Calu3 (cell line): ENCODE data around the gene ATG16L1. TPM values are rescaled to one million over a fixed set of nuclear protein-coding genes. Genes with fewer than 3 reads are reported as not detected.

Experiments
- BruUV-seq: library from RNA; stranded (reverse); fragments of 400-500 nt; replicated peaks from 2 replicates; lab custom pipeline; 2021; lab: Mats Ljungman, UMichigan
- CTCF ChIA-PET: fragments of 300-600 bp; sonication (Branson Sonifier 250); formaldehyde crosslinking; loops from one replicate; lab custom pipeline; 2022; ENCODE audit warnings: antibody characterized with exemption; lab: Charles Lee
- DNase-seq: peaks from one replicate; pipeline ENCODE4 v3.0.0; 2022
- H3K27ac Mint-ChIP-seq: one replicate; pipeline ENCODE4 v1.8.0; 2022; ENCODE audit warnings: mixed read lengths; ENCODE audit not compliant: unreplicated experiment
- H3K27me3 Mint-ChIP-seq: one replicate; pipeline ENCODE4 v1.8.0; 2022; ENCODE audit warnings: mixed read lengths; ENCODE audit not compliant: unreplicated experiment
- H3K36me3 Mint-ChIP-seq: one replicate; pipeline ENCODE4 v1.8.0; 2022; ENCODE audit warnings: mild to moderate bottlenecking, moderate library complexity, mixed read lengths; ENCODE audit not compliant: insufficient read depth, unreplicated experiment
- H3K4me1 Mint-ChIP-seq: one replicate; pipeline ENCODE4 v1.8.0; 2022; ENCODE audit warnings: mild to moderate bottlenecking, low read depth, mixed read lengths; ENCODE audit not compliant: unreplicated experiment
- H3K4me3 Mint-ChIP-seq: one replicate; pipeline ENCODE4 v1.8.0; 2022; ENCODE audit warnings: mild to moderate bottlenecking, low read depth, moderate library complexity, mixed read lengths; ENCODE audit not compliant: unreplicated experiment
- H3K9me3 Mint-ChIP-seq: one replicate; pipeline ENCODE4 v1.8.0; 2022; ENCODE audit warnings: low read depth, mixed read lengths; ENCODE audit not compliant: unreplicated experiment
- CTCF ChIP-seq: fragments of 200-600 bp; IDR thresholded peaks from one replicate; pipeline ENCODE4 v1.8.0; 2022; ENCODE audit warnings: antibody characterized with exemption; ENCODE audit not compliant: unreplicated experiment
- intact Hi-C: fragments of 100-400 bp; cut with micrococcal nuclease; formaldehyde crosslinking; loops from one replicate; pipeline ENCODE4 v1.10.0; 2022; ENCODE audit not compliant: unreplicated experiment
- total RNA-seq: library from RNA; stranded (reverse); gene quantifications from 2 replicates; pipeline ENCODE4 v1.2.3, GENCODE V29; 2022

Gene ATG16L1
- total RNA-seq, 1 experiment from 2014 or later: 45.0 TPM

DNA sequence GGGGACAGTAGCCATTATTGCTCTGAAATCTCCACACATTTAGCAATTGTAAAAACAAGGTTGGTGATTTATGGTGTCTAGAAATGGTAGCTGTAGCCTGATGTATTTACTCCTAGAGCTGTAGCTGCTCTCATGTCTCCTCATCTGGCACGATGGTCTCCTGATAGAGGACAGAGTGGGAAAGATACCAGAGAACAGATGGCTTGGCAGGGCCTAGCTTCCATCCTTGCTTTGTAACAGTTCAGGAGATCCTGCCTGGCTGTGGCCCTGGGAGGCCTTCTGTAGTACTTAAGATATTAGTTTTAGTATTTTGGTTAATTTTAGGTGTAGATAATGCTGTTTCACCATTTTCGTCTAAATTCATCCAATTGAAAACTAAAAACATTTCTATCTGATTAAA lies 6.7 kb downstream of the ATG16L1 start:
- intact Hi-C loops: loop anchor here (10.0 kb wide), 1 partner anchor 643 kb away; no protein-coding TSS in a partner anchor
- no peak for DNase-seq
- H3K36me3 Mint-ChIP-seq: peaks cover 20% of the 10 kb centered on the region
- no peak overlapping the region for H3K27ac Mint-ChIP-seq
- no peak for TF ChIP-seq CTCF
- H3K9me3 Mint-ChIP-seq: no peaks in the 10 kb centered on the region
- peaks cover 23% of the 10 kb centered on the region for H3K4me1 Mint-ChIP-seq
- CTCF ChIA-PET: no interaction called here
- no peaks in the 10 kb centered on the region for H3K27me3 Mint-ChIP-seq
- H3K4me3 Mint-ChIP-seq: no peak overlapping the region
- no TSS peak for BruUV-seq

DNA sequence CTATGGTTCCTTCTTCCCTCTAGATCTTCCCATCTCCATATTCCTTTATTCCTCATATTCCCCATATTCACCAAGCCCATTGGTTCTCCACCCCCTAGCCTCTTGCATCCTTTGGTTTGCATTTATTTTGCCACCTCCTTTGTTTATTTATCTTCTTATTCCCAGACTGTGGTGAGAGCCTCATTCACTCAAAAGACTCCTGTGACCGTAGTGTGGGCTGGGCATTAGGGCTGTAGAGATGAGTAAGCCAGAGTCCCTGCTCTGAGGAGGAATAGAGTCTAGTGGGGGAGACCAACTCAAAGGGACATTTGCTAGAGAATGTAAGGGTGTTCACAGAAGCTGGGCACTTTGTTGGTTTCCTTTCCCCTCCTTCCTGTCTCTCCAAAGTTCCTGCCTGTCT lies 8.3 kb downstream of the ATG16L1 start:
- no peak for DNase-seq
- peaks cover 22% of the 10 kb centered on the region for H3K36me3 Mint-ChIP-seq
- H3K4me3 Mint-ChIP-seq: no peak overlapping the region
- H3K4me1 Mint-ChIP-seq: peaks cover 11% of the 10 kb centered on the region
- TF ChIP-seq CTCF: no peak
- no peaks in the 10 kb centered on the region for H3K9me3 Mint-ChIP-seq
- BruUV-seq: no TSS peak
- CTCF ChIA-PET: no interaction called here
- H3K27ac Mint-ChIP-seq: peak overlapping the region; percentile 3
- intact Hi-C loops: loop anchor here (10.0 kb wide), 1 partner anchor 645 kb away; no protein-coding TSS in a partner anchor
- H3K27me3 Mint-ChIP-seq: no peaks in the 10 kb centered on the region

DNA sequence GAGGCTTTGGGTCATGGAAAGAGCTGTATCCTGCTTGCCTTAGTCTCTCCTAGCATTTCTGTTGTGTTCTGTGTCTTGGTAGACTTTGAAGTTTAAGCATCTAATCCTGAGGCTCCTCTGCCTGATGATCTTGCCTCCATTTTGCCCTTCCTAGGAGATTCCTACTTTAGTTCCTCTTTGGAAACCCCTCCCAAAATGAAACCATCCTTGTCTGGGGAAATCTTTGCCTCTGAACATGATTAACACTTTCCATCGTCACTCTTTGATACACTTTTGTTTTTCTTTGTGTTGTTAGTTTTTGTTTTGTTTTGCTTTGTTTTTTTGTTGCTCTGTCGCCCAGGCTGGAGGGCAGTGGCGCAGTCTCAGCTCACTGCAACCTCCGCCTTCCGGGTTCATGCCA lies 9.2 kb downstream of the ATG16L1 start:
- TF ChIP-seq CTCF: no peak
- H3K27ac Mint-ChIP-seq: no peak overlapping the region
- no peak overlapping the region for H3K4me3 Mint-ChIP-seq
- H3K27me3 Mint-ChIP-seq: no peaks in the 10 kb centered on the region
- H3K4me1 Mint-ChIP-seq: peaks cover 2% of the 10 kb centered on the region
- no peak for DNase-seq
- CTCF ChIA-PET: no interaction called here
- H3K9me3 Mint-ChIP-seq: no peaks in the 10 kb centered on the region
- peaks cover 25% of the 10 kb centered on the region for H3K36me3 Mint-ChIP-seq
- intact Hi-C loops: no loop called here
- BruUV-seq: no TSS peak

GRCh38 chr2:233261819-233262555 lies 10.5 kb downstream of the ATG16L1 start:
- CTCF ChIA-PET: interaction anchor here (0.7 kb wide), 1 partner anchor 166 kb away, joined by 5 read pairs; no protein-coding TSS in a partner anchor
- Mint-ChIP-seq H3K36me3 (peaks cover 39% of the 10 kb centered on the region), H3K9me3 (no peaks in the 10 kb centered on the region), H3K4me1 (no peaks in the 10 kb centered on the region), H3K4me3 (no peak overlapping the region), H3K27ac (peak overlapping the region; percentile 23), H3K27me3 (no peaks in the 10 kb centered on the region)
- no peak for DNase-seq
- intact Hi-C loops: no loop called here
- TF ChIP-seq CTCF: no peak
- BruUV-seq: no TSS peak
